ENCODE data around the gene DHRS1.
"Not testable (repeated sequence)": the region's sequence is repeated elsewhere in the genome, so short reads cannot be mapped to it uniquely, and the experiment has no call there.

Gene DHRS1

DNA sequence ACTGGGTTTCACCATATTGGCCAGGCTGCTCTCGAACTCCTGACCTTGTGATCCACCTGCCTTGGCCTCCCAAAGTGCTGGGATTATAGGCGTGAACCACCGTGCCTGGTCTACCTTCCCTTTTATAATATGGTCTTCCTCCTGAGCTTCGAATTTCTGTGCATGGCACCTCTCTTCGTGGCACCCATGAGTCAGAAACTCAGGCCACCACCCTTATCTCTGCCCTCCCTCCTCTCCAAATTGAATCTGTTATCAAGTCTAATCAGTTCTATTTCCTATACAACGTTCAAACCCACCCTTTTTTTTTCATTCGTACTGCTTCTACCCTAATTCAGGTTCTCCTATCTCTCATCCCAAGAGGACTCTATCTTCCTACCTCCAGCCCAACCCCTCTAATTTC lies 52.2 kb downstream of the DHRS1 start:
- DNase-seq (ENCODE audit: low read depth in 3 of 3), result no peak

GRCh38 chr14:24246765-24247212 lies 52.8 kb downstream of the DHRS1 start:
- no peak for DNase-seq (ENCODE audit: low read depth in 3 of 3)

- not testable (repeated sequence) for DNase-seq (ENCODE audit: low read depth in 3 of 3)
Measured at GRCh38 chr14:24245350-24245749, 54.2 kb downstream of the DHRS1 start.

GRCh38 chr14:24243336-24243836 lies 56.2 kb downstream of the DHRS1 start:
- no peak for DNase-seq (ENCODE audit: low read depth in 3 of 3)

- peak; percentile 88 to 90 (median 88) for DNase-seq (ENCODE audit: low read depth in 3 of 3)
Measured at GRCh38 chr14:24241829-24242443, 57.6 kb downstream of the DHRS1 start.

All from stimulated activated CD4-positive, alpha-beta T cell treated with anti-CD3 and anti-CD28 coated beads, TNF-alpha, amount 100 ng/mL, for 4 hours (primary cell).